Fibroblast of the conjunctiva (primary cell): Measurements from ENCODE around the gene WNT7A.

ENCODE experiments used
- DNase-seq: peaks from one replicate; pipeline ENCODE4 v3.0.0-alpha.2; 2010; ENCODE audit warnings: low read depth

Gene WNT7A

GRCh38 chr3:13827256-13827655 lies 52.6 kb downstream of the WNT7A start:
- no peak for DNase-seq

GRCh38 chr3:13826672-13827071 lies 53.2 kb downstream of the WNT7A start:
- no peak for DNase-seq

GRCh38 chr3:13825821-13826220 lies 54.0 kb downstream of the WNT7A start:
- DNase-seq = no peak

GRCh38 chr3:13825311-13825579 lies 54.6 kb downstream of the WNT7A start:
- no peak for DNase-seq

GRCh38 chr3:13824521-13825310 lies 55.2 kb downstream of the WNT7A start:
- no peak for DNase-seq

- no peak for DNase-seq
These were observed 56.2 kb downstream of the WNT7A start for GRCh38 chr3:13823692-13824091.

GRCh38 chr3:13822871-13823585 lies 56.8 kb downstream of the WNT7A start:
- no peak for DNase-seq

- DNase-seq = no peak
These were observed 57.8 kb downstream of the WNT7A start for GRCh38 chr3:13822042-13822441.

- DNase-seq = no peak
These were observed 58.7 kb downstream of the WNT7A start for GRCh38 chr3:13821126-13821525.

GRCh38 chr3:13818919-13819318 lies 61.0 kb downstream of the WNT7A start:
- DNase-seq = no peak

GRCh38 chr3:13815088-13815683 lies 64.7 kb downstream of the WNT7A start:
- DNase-seq = no peak

- DNase-seq = no peak
These were observed 67.8 kb downstream of the WNT7A start for GRCh38 chr3:13812034-13812471.

- DNase-seq = no peak
These were observed 68.3 kb downstream of the WNT7A start for GRCh38 chr3:13811614-13812013.

GRCh38 chr3:13808550-13808949 lies 71.3 kb downstream of the WNT7A start:
- DNase-seq = no peak

- DNase-seq = no peak
These were observed 78.3 kb downstream of the WNT7A start for GRCh38 chr3:13801361-13802204.

- no peak for DNase-seq
These were observed 79.8 kb downstream of the WNT7A start for GRCh38 chr3:13800064-13800463.

- DNase-seq = no peak
These were observed 81.5 kb downstream of the WNT7A start for GRCh38 chr3:13798401-13798800.

- DNase-seq = no peak
These were observed 83.0 kb downstream of the WNT7A start for GRCh38 chr3:13796701-13797460.

- no peak for DNase-seq
These were observed 84.1 kb downstream of the WNT7A start for GRCh38 chr3:13795816-13796215.

- no peak for DNase-seq
These were observed 85.5 kb downstream of the WNT7A start for GRCh38 chr3:13794322-13794721.

GRCh38 chr3:13793451-13793850 lies 86.4 kb downstream of the WNT7A start:
- no peak for DNase-seq
